ENCODE results near the gene SAMSN1. TPM values are rescaled to one million over a fixed set of nuclear protein-coding genes. Genes with fewer than 3 reads are reported as not detected.

Gene SAMSN1
- total and polyA plus RNA-seq, 9 of the 15 experiments (the other 6 are each of a cell fraction or from before 2014, with no cell fraction given) = 101 to 223 (median 159) TPM

- TF ChIP-seq ZNF592 (IDR thresholded peaks at IDR 0.05) (peak; percentile 57), EZH2 (IDR thresholded peaks at IDR 0.05; ENCODE audit: borderline replicate concordance, low read depth, low read length) (no peak), THRAP3 (IDR thresholded peaks at IDR 0.05; ENCODE audit: borderline replicate concordance) (peak; percentile 74; the same call in 1 of the 2 replicates), MTA3 (IDR thresholded peaks at IDR 0.05; ENCODE audit: borderline replicate concordance) (peak; percentile 84), HNRNPK (IDR thresholded peaks at IDR 0.05; ENCODE audit: low read depth, low read length, poor library complexity, severe bottlenecking) (no peak), ATF1 (CRISPR knock-in tag; IDR thresholded peaks at IDR 0.05) (no peak), ATF1 (tag; IDR thresholded peaks at IDR 0.05) (peak; percentile 48), RAD21 (CRISPR knock-in tag; conservative IDR thresholded peaks at IDR 0.05 in 1 of 2, IDR thresholded peaks at IDR 0.05 in 1 of 2) (peak in 1 of 2 experiments; percentile 37; a peak in 2 of 4 replicates), FOSL1 (tag; conservative IDR thresholded peaks at IDR 0.05) (peak; percentile 40; the same call in 1 of the 2 replicates), PKNOX1 (IDR thresholded peaks at IDR 0.05) (peak; percentile 87), ETV1 (tag; conservative IDR thresholded peaks at IDR 0.05; ENCODE audit: low read depth) (peak; percentile 86), CREB5 (CRISPR knock-in tag; IDR thresholded peaks at IDR 0.05) (no peak), PHF8 (IDR thresholded peaks at IDR 0.05; ENCODE audit: borderline replicate concordance, low read length) (peak; percentile 34), ASH1L (IDR thresholded peaks at IDR 0.05; ENCODE audit: borderline replicate concordance, low read depth, partially characterized antibody) (peak; percentile 40), ZNF395 (CRISPR knock-in tag; IDR thresholded peaks at IDR 0.05) (no peak), NR2C2 (CRISPR knock-in tag; IDR thresholded peaks at IDR 0.05) (no peak), NR2C2 (tag; IDR thresholded peaks at IDR 0.05) (0 out of 2 replicates have a peak, but pooled peaks have one; percentile 38), DPF2 (IDR thresholded peaks at IDR 0.05) (peak; percentile 87), TBL1XR1 (IDR thresholded peaks at IDR 0.05; ENCODE audit: low read length in 2 of 2) (peak in 1 of 2 experiments; percentile 61; a peak in 1 of 4 replicates), HDAC3 (IDR thresholded peaks at IDR 0.05; ENCODE audit: borderline replicate concordance, partially characterized antibody) (peak; percentile 44)
These were observed at the start of gene SAMSN1 (continued) for GRCh38 chr21:14545906-14546480.

Data from K562 (cell line).